Smooth muscle cell (in vitro differentiated cells): Measurements from ENCODE around the gene GEMIN2. TPM values are rescaled to one million over a fixed set of nuclear protein-coding genes. Genes with fewer than 3 reads are reported as not detected.

Experiments used
- DNase-seq: peaks from one replicate; lab custom pipeline; 2025; ENCODE audit not compliant: unreplicated experiment; lab: John Stamatoyannopoulos, UW
- H2AFZ ChIP-seq: fragments of 200-600 bp; sonication (generic); 2 replicates; pipeline ENCODE4 v1.6.0; 2016; ENCODE audit warnings: antibody characterized with exemption, low read depth, mild to moderate bottlenecking
- H3F3A ChIP-seq: fragments of 200-600 bp; sonication (generic); 2 replicates; pipeline ENCODE4 v1.6.0; 2017; ENCODE audit warnings: antibody characterized with exemption, low read depth
- H3K27ac ChIP-seq: fragments of 200-600 bp; sonication (generic); 2 replicates; pipeline ENCODE4 v1.5.1; 2016; ENCODE audit warnings: low read depth, mild to moderate bottlenecking
- H3K27me3 ChIP-seq: fragments of 200-600 bp; sonication (generic); 2 replicates; pipeline ENCODE4 v1.6.1; 2016; ENCODE audit warnings: low read depth, mild to moderate bottlenecking
- H3K36me3 ChIP-seq: fragments of 200-600 bp; sonication (generic); 2 replicates; pipeline ENCODE4 v1.5.1; 2016; ENCODE audit warnings: low read depth
- H3K4me1 ChIP-seq: fragments of 200-600 bp; sonication (generic); 2 replicates; pipeline ENCODE4 v1.5.1; 2016; ENCODE audit warnings: low read depth
- H3K4me2 ChIP-seq: fragments of 200-600 bp; sonication (generic); 2 replicates; pipeline ENCODE4 v1.6.0; 2016; ENCODE audit warnings: mild to moderate bottlenecking
- H3K4me3 ChIP-seq: fragments of 200-600 bp; sonication (generic); 2 replicates; pipeline ENCODE4 v1.5.1; 2016; ENCODE audit warnings: mild to moderate bottlenecking
- H3K79me2 ChIP-seq: fragments of 200-600 bp; sonication (generic); 2 replicates; pipeline ENCODE4 v1.6.0; 2016; ENCODE audit warnings: low read depth, mild to moderate bottlenecking
- H3K9ac ChIP-seq: fragments of 200-600 bp; sonication (generic); 2 replicates; pipeline ENCODE4 v1.6.0; 2016; ENCODE audit warnings: low read depth
- H3K9me3 ChIP-seq: fragments of 200-600 bp; sonication (generic); replicated peaks from 2 replicates; pipeline ENCODE4 v1.5.1; 2016; ENCODE audit warnings: low read depth
- H4K20me1 ChIP-seq: fragments of 200-600 bp; sonication (generic); 2 replicates; pipeline ENCODE4 v1.6.0; 2016; ENCODE audit warnings: low read depth
- CTCF ChIP-seq: fragments of 200-600 bp; sonication (generic); IDR thresholded peaks from 2 replicates; pipeline ENCODE4 v1.5.1; 2017; ENCODE audit warnings: borderline replicate concordance, mild to moderate bottlenecking, antibody characterized with exemption; ENCODE audit not compliant: insufficient read depth, poor library complexity, severe bottlenecking
- WGBS: methylation state at CpG from one replicate; pipeline ENCODE4 v1.1.7; 2016; ENCODE audit warnings: low lambda C conversion rate; 5-methylcytosine and 5-hydroxymethylcytosine counted together
- polyA plus RNA-seq: library from polyadenylated mRNA; unstranded; fragments of >200 nt; fragmentation: Nextera tagmentation; extraction: Ambion mirVana; gene quantifications from 2 replicates; pipeline ENCODE4 v1.2.1, GENCODE V29; 2016
- small RNA-seq: library from RNA; depleted of rRNA; stranded (forward); fragments of <200 nt; gene quantifications from one replicate; pipeline ENCODE3, GENCODE V24; 2014
- total RNA-seq: library from RNA; depleted of rRNA; stranded (reverse); fragments of >200 nt; gene quantifications from 2 replicates; pipeline ENCODE4 v1.2.3, GENCODE V29; 2014

GEMIN2 gene
- total and polyA plus RNA-seq, 2 experiments from 2014 or later: 18.1 to 29.6 TPM

- H3K36me3 ChIP-seq: peaks cover 25% of the 10 kb centered on the region
- H3K9ac ChIP-seq: no peak overlapping the region
- H2AFZ ChIP-seq: no peak overlapping the region
Observed at GRCh38 chr14:39185256-39186049, 71.3 kb downstream of the GEMIN2 start.

More at GRCh38 chr14:39185256-39186049, 71.3 kb downstream of the GEMIN2 start:
- no peak overlapping the region for H3K27ac ChIP-seq
- H3F3A ChIP-seq: peaks cover 36% of the 10 kb centered on the region
- no peaks in the 10 kb centered on the region for H3K27me3 ChIP-seq
- no peak for DNase-seq
- H3K4me1 ChIP-seq: peaks cover 7% of the 10 kb centered on the region
- H4K20me1 ChIP-seq: peaks cover 30% of the 10 kb centered on the region
- peaks cover 3% of the 10 kb centered on the region for H3K79me2 ChIP-seq
- H3K9me3 ChIP-seq: no peaks in the 10 kb centered on the region
- WGBS: 96% methylated on average over 5 of the region's 5 CpGs
- H3K4me3 ChIP-seq: no peak overlapping the region
- no peak overlapping the region for H3K4me2 ChIP-seq
- no peak for TF ChIP-seq CTCF

Small RNA genes within 50 kb of the gene (small RNA-seq; reads per million reads assigned to genes)
- gene AL109628.1: not detected

Other genes starting within 250 kb of the GEMIN2 start
- gene SEC23A, start 11.1 kb upstream of the GEMIN2 start, total RNA-seq: 220 and 345 TPM in 2 replicates
- 106 and 151 TPM in 2 replicates for gene SEC23A, start 11.1 kb upstream of the GEMIN2 start, polyA plus RNA-seq
- 38.6 and 44.2 TPM in 2 replicates for gene TRAPPC6B, start 56.0 kb downstream of the GEMIN2 start, total RNA-seq
- 15.2 and 23.6 TPM in 2 replicates for gene TRAPPC6B, start 56.0 kb downstream of the GEMIN2 start, polyA plus RNA-seq
- 30.7 and 34.0 TPM in 2 replicates for gene PNN, start 60.9 kb downstream of the GEMIN2 start, total RNA-seq
- gene PNN, start 60.9 kb downstream of the GEMIN2 start, polyA plus RNA-seq: 26.0 and 56.0 TPM in 2 replicates
- gene MIA2, start 119.6 kb downstream of the GEMIN2 start, total RNA-seq: 18.6 and 28.4 TPM in 2 replicates
- gene MIA2, start 119.6 kb downstream of the GEMIN2 start, polyA plus RNA-seq: 14.5 and 14.6 TPM in 2 replicates